GM03348 (cell line): ENCODE measurements around the gene NOM1.
A peak's percentile ranks its signal among the peaks of the same experiment; 100 is the strongest.
"Not testable (repeated sequence)": the region's sequence is repeated elsewhere in the genome, so short reads cannot be mapped to it uniquely, and the experiment has no call there.

Experiments
- DNase-seq: peaks from one replicate; pipeline ENCODE4 v3.0.0; 2012; ENCODE audit warnings: low spot score

Gene NOM1

GRCh38 chr7:156949541-156950380, at the start of gene NOM1:
Gene NOM1, plus strand, starts transcription at chr7:156949712. Its CDS starts 26 bp downstream, at chr7:156949738.
- peak; percentile 97 for DNase-seq

DNA sequence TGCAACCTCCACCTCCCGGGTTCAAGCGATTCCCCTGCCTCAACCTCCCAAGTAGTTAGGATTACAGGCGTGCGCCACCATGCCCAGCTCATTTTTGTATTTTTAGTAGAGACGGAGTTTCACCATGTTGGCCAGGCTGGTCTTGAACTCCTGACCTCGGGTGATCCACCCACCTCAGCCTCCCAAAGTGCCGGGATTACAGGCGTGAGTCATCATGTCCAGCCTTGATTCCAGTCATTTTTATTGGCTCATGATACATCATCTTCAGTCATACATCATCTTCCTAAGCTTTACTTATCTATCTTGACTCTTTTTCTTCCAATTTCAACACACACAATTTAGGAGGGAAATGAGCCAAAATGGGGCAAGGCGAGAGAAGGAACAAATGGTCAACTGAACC, 49.4 kb upstream of the NOM1 start:
- not testable (repeated sequence) for DNase-seq

DNA sequence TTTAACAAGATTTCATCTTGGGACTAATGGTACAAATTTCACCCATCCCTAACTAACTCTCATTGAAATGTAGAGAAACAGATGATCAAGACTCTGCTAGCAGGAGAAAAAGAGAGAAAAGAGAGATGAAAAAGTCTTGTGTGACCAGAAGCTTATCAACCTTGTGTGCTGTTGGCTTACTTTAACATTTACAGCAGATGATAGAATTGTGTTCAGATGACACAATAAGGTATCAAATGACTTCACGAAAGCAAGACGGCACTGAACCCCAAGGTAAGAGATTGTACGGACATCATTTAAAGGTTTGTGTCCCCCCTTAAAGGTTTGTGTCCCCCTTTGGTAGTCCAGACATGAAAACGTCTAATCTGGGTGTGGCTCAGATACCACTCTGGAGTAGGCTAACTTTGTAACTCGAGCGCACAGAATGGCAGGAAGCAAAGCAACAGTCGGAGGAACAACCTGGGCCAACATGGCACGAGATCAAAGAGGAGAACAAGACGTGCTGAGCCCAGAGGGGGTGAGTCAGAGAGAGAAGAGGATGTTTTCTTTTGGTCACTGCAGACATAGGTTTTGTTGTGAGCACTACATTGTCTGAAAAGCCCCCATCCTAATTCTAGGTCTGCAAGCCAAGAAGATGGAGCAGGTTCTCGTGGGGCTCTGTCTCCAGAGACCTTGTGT, 46.1 kb upstream of the NOM1 start:
- DNase-seq, result no peak

GRCh38 chr7:156906200-156906649, 43.3 kb upstream of the NOM1 start:
- DNase-seq, result no peak

DNA sequence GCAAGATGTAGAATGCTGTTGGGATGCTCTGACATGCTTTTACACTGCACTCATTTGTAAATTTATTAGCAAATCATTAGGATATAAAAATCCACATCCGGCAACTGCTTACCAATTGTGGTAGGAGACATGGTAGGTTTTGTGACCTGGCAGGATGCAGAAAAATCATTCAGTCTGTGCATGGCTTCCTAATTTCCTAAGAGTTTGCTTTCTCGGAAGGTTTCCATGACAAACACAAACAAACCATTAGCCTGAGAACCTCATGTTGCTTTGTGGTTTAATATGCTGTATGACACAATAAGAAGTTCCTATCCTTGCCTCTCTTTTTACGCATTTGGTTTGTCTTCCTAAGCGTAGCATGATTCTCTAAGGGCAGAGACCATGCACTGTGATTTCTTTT, 41.9 kb upstream of the NOM1 start:
- no peak for DNase-seq

- not testable (repeated sequence) for DNase-seq
Observed at GRCh38 chr7:156909574-156910252, 39.8 kb upstream of the NOM1 start.

GRCh38 chr7:156918635-156919034, 30.9 kb upstream of the NOM1 start:
- no peak for DNase-seq

DNA sequence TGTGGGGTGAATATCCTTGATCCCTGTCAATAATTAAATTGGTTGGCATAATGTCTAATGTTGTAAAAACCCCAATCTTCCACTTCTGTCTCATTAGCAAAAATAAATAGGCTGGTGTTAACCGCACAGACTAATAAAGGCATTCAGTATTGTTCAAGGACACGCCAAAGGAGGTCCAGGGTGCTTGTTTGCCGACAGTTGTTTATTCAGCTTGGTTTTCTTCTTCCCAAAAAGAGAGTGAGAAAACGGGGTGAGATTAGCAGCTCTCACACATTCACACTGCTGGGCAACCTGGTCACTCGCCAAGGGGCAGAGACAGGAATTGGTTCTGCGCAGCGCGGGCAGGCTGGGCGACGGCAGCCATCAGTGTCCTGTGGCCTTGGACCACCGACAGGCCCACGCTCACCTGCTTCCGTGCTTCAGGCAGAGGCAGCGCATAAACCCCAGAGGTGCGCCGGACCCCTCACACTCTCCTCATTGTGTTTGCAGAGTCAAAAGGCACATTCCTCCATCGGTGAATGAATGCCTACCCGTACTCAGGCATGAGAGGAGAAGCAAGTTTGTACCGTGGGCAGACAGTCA, 30.3 kb upstream of the NOM1 start:
- no peak for DNase-seq

DNA sequence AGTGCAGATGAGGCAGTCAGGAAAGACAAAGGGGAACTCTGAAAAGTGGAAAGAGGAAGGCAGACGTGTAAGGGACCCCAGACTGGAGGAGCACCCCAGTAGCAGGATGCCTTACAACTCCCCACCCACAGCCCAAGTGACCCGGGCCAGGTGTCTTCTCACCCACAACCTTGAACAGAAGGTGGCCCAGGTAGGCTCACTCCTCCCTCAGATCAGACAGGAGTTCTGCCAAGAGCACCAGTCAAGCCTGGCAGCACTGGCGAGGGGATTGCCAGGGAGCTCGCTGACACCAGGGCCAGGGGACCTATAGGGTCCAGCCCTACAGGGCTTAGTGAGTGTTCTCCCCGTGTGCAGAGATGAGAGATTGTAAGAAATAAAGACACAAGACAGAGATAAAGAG, 29.4 kb upstream of the NOM1 start:
- no peak for DNase-seq

GRCh38 chr7:156920487-156921373, 28.8 kb upstream of the NOM1 start:
- DNase-seq, result not testable (repeated sequence)

DNA sequence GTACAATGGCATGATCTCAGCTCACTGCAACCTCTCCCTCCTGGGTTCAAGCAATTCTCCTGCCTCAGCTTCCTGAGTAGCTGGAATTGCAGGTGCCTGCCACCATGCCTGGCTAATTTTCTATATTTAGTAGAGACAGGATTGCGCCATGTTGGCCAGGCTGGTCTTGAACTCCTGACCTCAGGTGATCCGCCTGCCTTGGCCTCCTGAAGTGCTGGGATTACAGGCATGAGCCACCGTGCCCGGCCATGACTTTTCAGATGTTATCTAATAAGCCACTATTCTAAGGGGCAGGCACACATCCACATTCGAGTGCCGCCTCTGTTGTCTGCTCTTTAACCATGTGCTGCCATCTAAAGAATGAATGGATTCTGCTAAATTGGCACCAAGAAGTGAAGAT, 27.2 kb upstream of the NOM1 start:
- not testable (repeated sequence) for DNase-seq

DNA sequence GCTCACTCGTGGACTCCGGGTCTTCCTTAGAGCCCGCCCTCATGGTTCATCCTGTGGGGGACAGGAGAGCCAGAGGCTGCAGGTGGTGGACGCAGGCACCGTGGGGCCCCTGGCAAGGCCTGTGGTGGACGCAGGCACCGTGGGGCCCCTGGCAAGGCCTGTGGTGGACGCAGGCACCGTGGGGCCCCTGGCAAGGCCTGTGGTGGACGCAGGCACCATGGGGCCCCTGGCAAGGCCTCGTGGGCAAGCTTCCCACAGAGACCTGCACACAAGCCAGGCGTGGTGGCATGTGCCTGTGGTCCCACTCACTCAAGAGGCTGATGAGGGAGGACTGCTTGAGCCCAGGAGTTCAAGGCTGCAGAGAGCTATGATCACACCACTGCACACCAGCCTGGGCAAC, 23.7 kb upstream of the NOM1 start:
- not testable (repeated sequence) for DNase-seq

- no peak for DNase-seq
Observed at GRCh38 chr7:156927571-156928405, 21.7 kb upstream of the NOM1 start.

DNA sequence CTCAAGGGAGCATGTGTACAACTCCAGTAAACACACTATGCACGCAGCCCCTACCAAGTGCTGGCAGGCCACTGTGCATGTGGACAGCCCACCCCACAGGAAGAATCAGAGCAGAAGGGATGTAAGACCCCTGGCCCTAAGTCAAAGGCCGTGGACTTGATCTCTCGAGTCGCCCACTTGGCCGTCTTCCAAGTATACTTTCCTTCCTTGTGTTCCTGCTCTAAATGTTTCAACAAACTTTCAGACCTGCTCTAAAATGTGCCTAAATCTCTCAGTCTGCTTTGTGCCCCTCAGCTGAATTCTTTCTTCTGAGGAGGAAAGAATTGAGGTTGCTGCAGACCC, 21.1 kb upstream of the NOM1 start:
- DNase-seq, result no peak

GRCh38 chr7:156929789-156930539, 19.5 kb upstream of the NOM1 start:
- no peak for DNase-seq

- no peak for DNase-seq
Observed at GRCh38 chr7:156932006-156932405, 17.5 kb upstream of the NOM1 start.

- DNase-seq, result no peak
Observed at GRCh38 chr7:156935250-156935649, 14.3 kb upstream of the NOM1 start.

GRCh38 chr7:156936766-156937165, 12.7 kb upstream of the NOM1 start:
- not testable (repeated sequence) for DNase-seq

- DNase-seq, result no peak
Observed at GRCh38 chr7:156940421-156941122, 8.9 kb upstream of the NOM1 start.
